Measurements from ENCODE around the gene ANAPC1.
A peak's percentile ranks its signal among the peaks of the same experiment; 100 is the strongest.

Gene ANAPC1

GRCh38 chr2:111897924-111898702 is 14.1 kb upstream of the ANAPC1 start, which contains the start of gene MERTK (continued):
- TF ChIP-seq ZNF777 (tag by site-specific recombination; IDR thresholded peaks at IDR 0.05; ENCODE audit: borderline replicate concordance) = no peak
- no peak for TF ChIP-seq ZNF596 (tag by site-specific recombination; IDR thresholded peaks at IDR 0.05)
- no peak for TF ChIP-seq KLF1 (tag by site-specific recombination; IDR thresholded peaks at IDR 0.05)
- no peak for TF ChIP-seq ZNF223 (tag by site-specific recombination; IDR thresholded peaks at IDR 0.05)
- TF ChIP-seq ZNF37A (tag by site-specific recombination; IDR thresholded peaks at IDR 0.05) = no peak
- no peak for TF ChIP-seq ZNF26 (tag by site-specific recombination; IDR thresholded peaks at IDR 0.05)
- peak; percentile 65; the same call in 1 of the 2 replicates for TF ChIP-seq SP3 (tag by site-specific recombination; IDR thresholded peaks at IDR 0.05)
- no peak for TF ChIP-seq ZSCAN5A (tag by site-specific recombination; IDR thresholded peaks at IDR 0.05)
- no peak for TF ChIP-seq ZNF354C (tag by site-specific recombination; IDR thresholded peaks at IDR 0.05; ENCODE audit: borderline replicate concordance, low read depth)
- no peak for TF ChIP-seq ZNF530 (tag by site-specific recombination; IDR thresholded peaks at IDR 0.05; ENCODE audit: low read depth)
- no peak for TF ChIP-seq ZNF521 (tag by site-specific recombination; IDR thresholded peaks at IDR 0.05)
- no peak for TF ChIP-seq INSM2 (tag by site-specific recombination; IDR thresholded peaks at IDR 0.05)
- 0 out of 2 replicates have a peak, but pooled peaks have one; percentile 8 for TF ChIP-seq ZEB2 (tag by site-specific recombination; IDR thresholded peaks at IDR 0.05)
- peak; percentile 64; the same call in 1 of the 2 replicates for TF ChIP-seq ZFP37 (tag by site-specific recombination; IDR thresholded peaks at IDR 0.05)
- no peak for TF ChIP-seq ZNF302 (tag by site-specific recombination; IDR thresholded peaks at IDR 0.05; ENCODE audit: low read depth)
- TF ChIP-seq ZNF121 (tag by site-specific recombination; IDR thresholded peaks at IDR 0.05) = peak; percentile 57; the same call in 1 of the 2 replicates
- no peak for TF ChIP-seq ZNF280D (tag by site-specific recombination; IDR thresholded peaks at IDR 0.05)
- TF ChIP-seq ZBTB21 (tag by site-specific recombination; IDR thresholded peaks at IDR 0.05) = no peak
- TF ChIP-seq ZXDB (tag by site-specific recombination; IDR thresholded peaks at IDR 0.05) = peak; percentile 14; the same call in 1 of the 2 replicates
- no peak for TF ChIP-seq ZSCAN16 (tag by site-specific recombination; IDR thresholded peaks at IDR 0.05)
- no peak for TF ChIP-seq ZBTB44 (tag by site-specific recombination; IDR thresholded peaks at IDR 0.05)
- no peak for TF ChIP-seq ZNF184 (tag by site-specific recombination; IDR thresholded peaks at IDR 0.05)
- TF ChIP-seq ZNF132 (tag by site-specific recombination; IDR thresholded peaks at IDR 0.05; ENCODE audit: borderline replicate concordance) = no peak
- no peak for TF ChIP-seq ZNF621 (tag by site-specific recombination; IDR thresholded peaks at IDR 0.05)
- TF ChIP-seq ZNF157 (tag by site-specific recombination; IDR thresholded peaks at IDR 0.05) = no peak
- no peak for TF ChIP-seq ZNF350 (tag by site-specific recombination; IDR thresholded peaks at IDR 0.05)
- TF ChIP-seq ZNF169 (tag by site-specific recombination; IDR thresholded peaks at IDR 0.05) = no peak
- no peak for TF ChIP-seq ZNF555 (tag by site-specific recombination; conservative IDR thresholded peaks at IDR 0.05)
- TF ChIP-seq GLIS1 (tag by site-specific recombination; IDR thresholded peaks at IDR 0.05) = peak; percentile 25
- no peak for TF ChIP-seq ZNF292 (tag by site-specific recombination; IDR thresholded peaks at IDR 0.05; ENCODE audit: borderline replicate concordance, low read depth)
- TF ChIP-seq ZNF629 (tag by site-specific recombination; IDR thresholded peaks at IDR 0.05) = no peak

Measured in HEK293 (cell line).